HG02852 (cell line): Measurements from ENCODE around the gene ASPDH.

Experiments
- ATAC-seq: cut with Tn5 transposase; IDR thresholded peaks from one replicate; pipeline ENCODE4 v1.9.1; 2021; ENCODE audit warnings: mild to moderate bottlenecking, moderate library complexity; ENCODE audit not compliant: unreplicated experiment

Gene ASPDH

GRCh38 chr19:50498219-50499056 is 15.3 kb downstream of the ASPDH start:
- ATAC-seq, result no peak

- no peak for ATAC-seq
Measured at GRCh38 chr19:50497022-50497405, 16.7 kb downstream of the ASPDH start.

- no peak for ATAC-seq
Measured at GRCh38 chr19:50496189-50497021, 17.3 kb downstream of the ASPDH start.

GRCh38 chr19:50495020-50495531 is 18.6 kb downstream of the ASPDH start:
- ATAC-seq, result no peak

- ATAC-seq, result no peak
Measured at GRCh38 chr19:50494186-50495019, 19.3 kb downstream of the ASPDH start.

GRCh38 chr19:50493171-50493570 is 20.5 kb downstream of the ASPDH start:
- ATAC-seq, result no peak

GRCh38 chr19:50492303-50493052 is 21.2 kb downstream of the ASPDH start:
- ATAC-seq, result no peak

GRCh38 chr19:50490991-50491472 is 22.7 kb downstream of the ASPDH start:
- no peak for ATAC-seq

GRCh38 chr19:50490411-50490811 is 23.3 kb downstream of the ASPDH start:
- no peak for ATAC-seq

- ATAC-seq, result no peak
Measured at GRCh38 chr19:50489461-50490011, 24.2 kb downstream of the ASPDH start.

GRCh38 chr19:50488389-50489194 is 25.1 kb downstream of the ASPDH start:
- no peak for ATAC-seq

- ATAC-seq, result no peak
Measured at GRCh38 chr19:50486823-50487515, 26.7 kb downstream of the ASPDH start.

GRCh38 chr19:50485284-50485955 is 28.3 kb downstream of the ASPDH start:
- no peak for ATAC-seq

- no peak for ATAC-seq
Measured at GRCh38 chr19:50482916-50483315, 30.8 kb downstream of the ASPDH start.

GRCh38 chr19:50482271-50482855 is 31.4 kb downstream of the ASPDH start:
- no peak for ATAC-seq

GRCh38 chr19:50481351-50482149 is 32.2 kb downstream of the ASPDH start:
- no peak for ATAC-seq
